ENCODE data around the gene PCDHGB3.
A peak's percentile ranks its signal among the peaks of the same experiment; 100 is the strongest.
"Not testable (repeated sequence)": the region's sequence is repeated elsewhere in the genome, so short reads cannot be mapped to it uniquely, and the experiment has no call there.

Gene PCDHGB3

DNA sequence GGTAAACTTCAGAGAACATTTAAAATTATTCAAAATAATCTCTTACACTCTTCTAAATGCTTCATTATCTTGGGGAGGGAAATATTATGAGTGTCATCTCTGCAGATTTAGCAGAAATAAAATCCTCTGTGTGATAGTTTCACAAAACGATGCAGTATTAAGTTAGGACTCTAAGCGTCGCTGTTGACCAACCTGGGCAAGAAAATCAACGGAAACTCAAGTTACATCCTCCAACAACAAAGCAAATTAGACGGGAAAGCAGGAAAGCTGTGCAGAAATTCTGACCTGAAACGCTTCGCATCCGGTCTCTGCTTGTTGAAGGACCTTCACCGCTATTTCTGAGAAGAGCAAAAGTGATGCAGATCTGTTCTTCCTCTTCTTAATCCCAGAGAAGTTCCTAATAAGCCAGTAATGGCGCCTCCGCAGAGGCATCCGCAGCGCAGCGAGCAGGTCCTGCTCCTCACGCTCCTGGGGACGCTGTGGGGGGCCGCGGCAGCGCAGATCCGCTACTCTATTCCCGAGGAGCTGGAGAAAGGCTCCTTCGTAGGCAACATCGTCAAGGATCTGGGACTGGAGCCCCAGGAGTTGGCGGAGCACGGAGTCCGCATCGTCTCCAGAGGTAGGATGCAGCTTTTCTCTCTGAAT, 3.8 kb downstream of the PCDHGB3 start, which contains the start of gene PCDHGA6:
Gene PCDHGA6 (plus strand): TSS at position 219 of the 645 bp plus-strand sequence. CDS start 193 bp downstream, at position 412.
- DNase-seq (ENCODE audit: insufficient read length, low spot score) (no peak), FAIRE-seq (no peak)
- TF ChIP-seq, protein P1, sequence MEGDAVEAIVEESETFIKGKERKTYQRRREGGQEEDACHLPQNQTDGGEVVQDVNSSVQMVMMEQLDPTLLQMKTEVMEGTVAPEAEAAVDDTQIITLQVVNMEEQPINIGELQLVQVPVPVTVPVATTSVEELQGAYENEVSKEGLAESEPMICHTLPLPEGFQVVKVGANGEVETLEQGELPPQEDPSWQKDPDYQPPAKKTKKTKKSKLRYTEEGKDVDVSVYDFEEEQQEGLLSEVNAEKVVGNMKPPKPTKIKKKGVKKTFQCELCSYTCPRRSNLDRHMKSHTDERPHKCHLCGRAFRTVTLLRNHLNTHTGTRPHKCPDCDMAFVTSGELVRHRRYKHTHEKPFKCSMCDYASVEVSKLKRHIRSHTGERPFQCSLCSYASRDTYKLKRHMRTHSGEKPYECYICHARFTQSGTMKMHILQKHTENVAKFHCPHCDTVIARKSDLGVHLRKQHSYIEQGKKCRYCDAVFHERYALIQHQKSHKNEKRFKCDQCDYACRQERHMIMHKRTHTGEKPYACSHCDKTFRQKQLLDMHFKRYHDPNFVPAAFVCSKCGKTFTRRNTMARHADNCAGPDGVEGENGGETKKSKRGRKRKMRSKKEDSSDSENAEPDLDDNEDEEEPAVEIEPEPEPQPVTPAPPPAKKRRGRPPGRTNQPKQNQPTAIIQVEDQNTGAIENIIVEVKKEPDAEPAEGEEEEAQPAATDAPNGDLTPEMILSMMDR (IDR thresholded peaks at IDR 0.05; ENCODE audit: insufficient read depth, missing control alignments) = peak; percentile 11

DNA sequence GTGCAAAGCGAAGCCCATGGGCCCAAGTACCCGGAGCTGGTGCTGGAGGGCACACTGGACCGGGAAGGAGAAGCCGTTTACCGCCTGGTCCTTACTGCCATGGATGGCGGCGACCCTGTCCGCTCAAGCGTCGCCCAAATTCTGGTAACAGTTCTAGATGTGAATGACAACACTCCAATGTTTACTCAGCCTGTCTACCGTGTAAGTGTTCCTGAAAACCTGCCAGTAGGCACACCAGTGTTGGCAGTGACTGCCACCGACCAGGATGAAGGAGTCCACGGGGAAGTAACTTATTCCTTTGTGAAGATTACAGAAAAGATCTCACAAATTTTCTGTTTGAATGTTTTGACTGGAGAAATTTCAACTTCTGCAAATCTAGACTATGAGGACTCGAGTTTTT, 4.6 kb downstream of the PCDHGB3 start:
- TF ChIP-seq, protein P1 (IDR thresholded peaks at IDR 0.05; ENCODE audit: insufficient read depth, missing control alignments) = no peak
- DNase-seq (ENCODE audit: insufficient read length, low spot score) (no peak), FAIRE-seq (no peak)

DNA sequence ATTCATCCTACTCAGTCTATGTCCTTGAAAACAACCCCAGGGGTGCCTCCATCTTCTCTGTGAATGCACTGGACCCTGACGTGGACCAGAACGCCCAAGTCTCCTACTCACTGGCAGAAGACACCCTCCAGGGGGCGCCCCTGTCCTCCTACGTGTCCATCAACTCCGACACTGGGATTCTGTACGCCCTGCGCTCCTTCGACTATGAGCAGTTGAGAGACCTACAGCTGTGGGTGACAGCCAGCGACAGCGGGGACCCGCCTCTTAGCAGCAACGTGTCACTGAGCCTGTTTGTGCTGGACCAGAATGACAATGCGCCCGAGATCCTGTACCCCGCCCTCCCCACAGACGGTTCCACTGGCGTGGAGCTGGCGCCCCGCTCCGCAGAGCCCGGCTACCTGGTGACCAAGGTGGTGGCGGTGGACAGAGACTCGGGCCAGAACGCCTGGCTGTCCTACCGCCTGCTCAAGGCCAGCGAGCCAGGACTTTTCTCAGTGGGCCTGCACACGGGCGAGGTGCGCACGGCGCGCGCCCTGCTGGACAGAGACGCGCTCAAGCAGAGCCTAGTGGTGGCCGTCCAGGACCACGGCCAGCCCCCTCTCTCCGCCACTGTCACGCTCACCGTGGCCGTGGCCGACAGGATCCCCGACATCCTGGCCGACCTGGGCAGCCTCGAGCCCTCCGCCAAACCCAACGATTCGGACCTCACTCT, 5.6 kb downstream of the PCDHGB3 start:
- not testable (repeated sequence) for DNase-seq (ENCODE audit: insufficient read length, low spot score); FAIRE-seq

DNA sequence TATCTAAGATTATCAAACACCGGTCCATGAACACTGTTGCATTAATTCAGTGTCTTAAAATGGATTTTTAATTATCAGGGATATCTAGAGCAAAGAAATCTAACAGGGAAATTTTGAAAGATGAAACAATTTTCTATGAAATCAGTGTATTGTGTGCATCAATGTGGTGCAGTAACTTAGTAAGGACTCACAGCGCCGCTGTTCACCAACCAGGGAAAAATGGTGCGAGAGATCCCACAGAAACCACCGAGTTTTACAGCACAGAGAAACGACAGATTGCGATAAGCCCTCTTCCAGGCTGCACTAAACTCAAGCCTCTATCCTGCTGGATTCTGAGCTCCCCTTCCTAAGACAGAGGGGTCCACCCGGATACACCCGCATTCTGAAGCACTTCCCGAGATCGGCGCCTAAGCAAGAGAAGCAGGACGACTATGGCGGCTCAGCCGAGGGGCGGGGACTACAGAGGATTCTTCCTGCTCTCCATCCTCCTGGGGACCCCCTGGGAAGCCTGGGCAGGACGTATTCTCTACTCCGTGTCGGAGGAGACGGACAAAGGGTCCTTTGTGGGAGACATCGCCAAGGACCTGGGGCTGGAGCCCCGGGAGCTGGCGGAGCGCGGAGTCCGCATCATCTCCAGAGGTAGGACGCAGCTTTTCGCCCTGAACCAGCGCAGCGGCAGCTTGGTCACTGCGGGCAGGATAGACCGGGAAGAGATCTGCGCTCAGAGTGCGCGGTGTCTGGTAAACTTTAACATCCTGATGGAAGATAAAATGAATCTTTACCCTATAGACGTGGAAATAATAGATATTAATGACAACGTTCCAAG, 12.6 kb downstream of the PCDHGB3 start, which contains the start of gene PCDHGA7:
Gene PCDHGA7 (plus strand): TSS at position 274 of the 826 bp plus-strand sequence. CDS start 158 bp downstream, at position 432.
- FAIRE-seq (no peak), DNase-seq (ENCODE audit: insufficient read length, low spot score) (no peak)
- TF ChIP-seq, protein P1 (IDR thresholded peaks at IDR 0.05; ENCODE audit: insufficient read depth, missing control alignments) = no peak

DNA sequence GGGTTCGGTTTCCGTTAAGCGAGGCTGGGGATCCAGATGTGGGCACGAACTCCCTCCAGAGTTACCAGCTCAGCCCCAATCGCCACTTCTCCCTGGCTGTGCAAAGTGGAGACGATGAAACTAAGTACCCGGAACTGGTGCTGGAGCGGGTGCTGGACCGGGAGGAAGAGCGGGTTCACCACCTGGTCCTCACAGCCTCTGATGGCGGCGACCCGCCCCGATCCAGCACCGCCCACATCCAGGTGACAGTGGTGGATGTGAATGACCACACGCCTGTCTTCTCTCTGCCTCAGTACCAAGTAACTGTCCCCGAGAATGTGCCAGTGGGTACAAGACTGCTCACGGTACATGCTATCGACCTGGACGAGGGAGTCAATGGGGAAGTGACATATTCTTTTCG, 13.3 kb downstream of the PCDHGB3 start:
- TF ChIP-seq, protein P1 (IDR thresholded peaks at IDR 0.05; ENCODE audit: insufficient read depth, missing control alignments) = no peak
- no peak for FAIRE-seq
- no peak for DNase-seq (ENCODE audit: insufficient read length, low spot score)

DNA sequence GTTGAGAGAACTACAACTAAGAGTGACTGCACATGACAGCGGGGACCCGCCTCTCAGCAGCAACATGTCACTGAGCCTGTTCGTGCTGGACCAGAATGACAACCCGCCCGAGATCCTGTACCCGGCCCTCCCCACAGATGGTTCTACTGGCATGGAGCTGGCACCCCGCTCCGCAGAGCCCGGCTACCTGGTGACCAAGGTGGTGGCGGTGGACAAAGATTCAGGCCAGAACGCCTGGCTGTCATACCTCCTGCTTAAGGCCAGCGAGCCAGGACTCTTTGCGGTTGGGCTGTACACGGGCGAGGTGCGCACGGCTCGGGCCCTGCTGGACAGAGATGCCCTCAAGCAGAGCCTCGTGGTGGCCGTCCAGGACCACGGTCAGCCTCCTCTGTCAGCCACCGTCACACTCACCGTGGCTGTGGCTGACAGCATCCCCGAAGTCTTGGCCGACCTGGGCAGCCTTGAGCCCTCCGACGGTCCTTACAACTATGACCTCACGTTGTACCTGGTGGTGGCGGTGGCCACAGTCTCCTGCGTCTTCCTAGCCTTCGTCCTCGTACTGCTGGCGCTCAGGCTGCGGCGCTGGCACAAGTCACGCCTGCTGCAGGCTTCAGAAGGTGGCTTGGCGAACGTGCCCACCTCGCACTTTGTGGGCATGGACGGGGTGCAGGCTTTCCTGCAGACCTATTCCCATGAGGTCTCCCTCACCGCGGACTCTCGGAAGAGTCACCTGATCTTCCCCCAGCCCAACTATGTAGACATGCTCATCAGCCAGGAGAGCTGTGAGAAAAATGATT, 14.6 kb downstream of the PCDHGB3 start:
- DNase-seq (ENCODE audit: insufficient read length, low spot score) = no peak

DNA sequence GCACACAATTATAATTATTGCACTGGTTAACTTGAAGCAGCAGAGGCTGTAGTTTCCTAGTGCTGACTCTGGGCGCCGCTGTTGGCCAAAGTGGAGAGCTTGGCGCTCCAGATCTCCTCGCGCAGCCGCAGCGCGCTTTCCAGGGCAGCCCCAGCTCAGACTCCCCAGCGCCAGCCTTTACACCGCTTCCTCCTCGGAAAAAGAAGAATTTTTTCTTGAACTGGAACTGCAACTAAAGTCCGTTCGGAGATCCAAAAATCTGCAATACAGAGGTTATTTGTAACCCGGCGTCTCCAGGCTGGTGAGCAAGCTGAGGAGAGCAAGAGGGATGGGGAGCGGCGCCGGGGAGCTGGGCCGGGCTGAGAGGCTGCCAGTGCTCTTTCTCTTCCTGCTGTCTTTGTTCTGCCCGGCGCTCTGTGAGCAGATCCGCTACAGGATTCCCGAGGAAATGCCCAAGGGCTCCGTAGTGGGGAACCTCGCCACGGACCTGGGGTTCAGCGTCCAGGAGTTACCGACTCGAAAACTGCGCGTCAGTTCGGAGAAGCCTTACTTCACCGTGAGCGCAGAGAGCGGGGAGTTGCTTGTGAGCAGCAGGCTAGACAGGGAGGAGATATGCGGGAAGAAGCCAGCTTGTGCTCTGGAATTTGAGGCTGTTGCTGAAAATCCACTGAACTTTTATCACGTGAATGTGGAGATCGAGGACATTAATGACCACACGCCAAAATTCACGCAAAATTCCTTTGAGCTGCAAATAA, 17.7 kb downstream of the PCDHGB3 start, which contains the start of gene PCDHGB4:
Gene PCDHGB4 (plus strand): TSS at position 142 of the 755 bp plus-strand sequence. CDS start 187 bp downstream, at position 329.
- DNase-seq (ENCODE audit: insufficient read length, low spot score); FAIRE-seq: not testable (repeated sequence)

More for the DNA sequence above, 14.6 kb downstream of the PCDHGB3 start:
- TF ChIP-seq, protein P1 (IDR thresholded peaks at IDR 0.05; ENCODE audit: insufficient read depth, missing control alignments) = no peak
- FAIRE-seq = no peak

Data from D721Med (cell line).